Measurements from ENCODE around the gene BORCS6.
"Not testable (repeated sequence)": the region's sequence is repeated elsewhere in the genome, so short reads cannot be mapped to it uniquely, and the experiment has no call there.

DNA sequence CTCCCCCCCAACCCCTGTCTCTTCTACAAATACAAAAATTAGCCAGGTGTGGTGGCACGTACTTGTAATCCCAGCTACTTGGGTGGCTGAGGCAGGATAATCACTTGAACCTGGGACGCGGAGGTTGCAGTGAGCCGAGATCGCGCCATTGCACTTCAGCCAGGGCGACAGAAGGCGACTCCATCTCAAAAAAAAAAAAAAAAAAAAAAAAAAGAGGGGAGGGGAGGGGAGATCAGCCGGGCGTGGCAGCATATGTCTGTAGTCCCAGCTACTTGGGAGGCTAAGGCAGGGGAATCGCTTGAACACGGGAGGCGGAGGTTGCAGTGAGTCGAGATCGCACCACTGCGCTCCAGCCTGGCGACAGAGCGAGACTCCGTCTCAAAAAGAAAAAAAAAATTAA, 19.8 kb downstream of the BORCS6 start:
- not testable (repeated sequence) for TF ChIP-seq TAF1 (CRISPR knock-in tag; IDR thresholded peaks at IDR 0.05); NR2F2 (IDR thresholded peaks at IDR 0.05; ENCODE audit: borderline replicate concordance, low read depth); RBFOX2 (IDR thresholded peaks at IDR 0.05; ENCODE audit: low read depth, low read length); RCOR2 (CRISPR knock-in tag; IDR thresholded peaks at IDR 0.05)
- TF ChIP-seq, protein P1, sequence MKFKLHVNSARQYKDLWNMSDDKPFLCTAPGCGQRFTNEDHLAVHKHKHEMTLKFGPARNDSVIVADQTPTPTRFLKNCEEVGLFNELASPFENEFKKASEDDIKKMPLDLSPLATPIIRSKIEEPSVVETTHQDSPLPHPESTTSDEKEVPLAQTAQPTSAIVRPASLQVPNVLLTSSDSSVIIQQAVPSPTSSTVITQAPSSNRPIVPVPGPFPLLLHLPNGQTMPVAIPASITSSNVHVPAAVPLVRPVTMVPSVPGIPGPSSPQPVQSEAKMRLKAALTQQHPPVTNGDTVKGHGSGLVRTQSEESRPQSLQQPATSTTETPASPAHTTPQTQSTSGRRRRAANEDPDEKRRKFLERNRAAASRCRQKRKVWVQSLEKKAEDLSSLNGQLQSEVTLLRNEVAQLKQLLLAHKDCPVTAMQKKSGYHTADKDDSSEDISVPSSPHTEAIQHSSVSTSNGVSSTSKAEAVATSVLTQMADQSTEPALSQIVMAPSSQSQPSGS (CRISPR knock-in tag; IDR thresholded peaks at IDR 0.05): not testable (repeated sequence)
- TF ChIP-seq, protein P2, sequence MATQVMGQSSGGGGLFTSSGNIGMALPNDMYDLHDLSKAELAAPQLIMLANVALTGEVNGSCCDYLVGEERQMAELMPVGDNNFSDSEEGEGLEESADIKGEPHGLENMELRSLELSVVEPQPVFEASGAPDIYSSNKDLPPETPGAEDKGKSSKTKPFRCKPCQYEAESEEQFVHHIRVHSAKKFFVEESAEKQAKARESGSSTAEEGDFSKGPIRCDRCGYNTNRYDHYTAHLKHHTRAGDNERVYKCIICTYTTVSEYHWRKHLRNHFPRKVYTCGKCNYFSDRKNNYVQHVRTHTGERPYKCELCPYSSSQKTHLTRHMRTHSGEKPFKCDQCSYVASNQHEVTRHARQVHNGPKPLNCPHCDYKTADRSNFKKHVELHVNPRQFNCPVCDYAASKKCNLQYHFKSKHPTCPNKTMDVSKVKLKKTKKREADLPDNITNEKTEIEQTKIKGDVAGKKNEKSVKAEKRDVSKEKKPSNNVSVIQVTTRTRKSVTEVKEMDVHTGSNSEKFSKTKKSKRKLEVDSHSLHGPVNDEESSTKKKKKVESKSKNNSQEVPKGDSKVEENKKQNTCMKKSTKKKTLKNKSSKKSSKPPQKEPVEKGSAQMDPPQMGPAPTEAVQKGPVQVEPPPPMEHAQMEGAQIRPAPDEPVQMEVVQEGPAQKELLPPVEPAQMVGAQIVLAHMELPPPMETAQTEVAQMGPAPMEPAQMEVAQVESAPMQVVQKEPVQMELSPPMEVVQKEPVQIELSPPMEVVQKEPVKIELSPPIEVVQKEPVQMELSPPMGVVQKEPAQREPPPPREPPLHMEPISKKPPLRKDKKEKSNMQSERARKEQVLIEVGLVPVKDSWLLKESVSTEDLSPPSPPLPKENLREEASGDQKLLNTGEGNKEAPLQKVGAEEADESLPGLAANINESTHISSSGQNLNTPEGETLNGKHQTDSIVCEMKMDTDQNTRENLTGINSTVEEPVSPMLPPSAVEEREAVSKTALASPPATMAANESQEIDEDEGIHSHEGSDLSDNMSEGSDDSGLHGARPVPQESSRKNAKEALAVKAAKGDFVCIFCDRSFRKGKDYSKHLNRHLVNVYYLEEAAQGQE (IDR thresholded peaks at IDR 0.05; ENCODE audit: borderline replicate concordance in 1 of 2, low read depth in 1 of 2, low read length in 2 of 2): not testable (repeated sequence)
- TF ChIP-seq, protein P3, sequence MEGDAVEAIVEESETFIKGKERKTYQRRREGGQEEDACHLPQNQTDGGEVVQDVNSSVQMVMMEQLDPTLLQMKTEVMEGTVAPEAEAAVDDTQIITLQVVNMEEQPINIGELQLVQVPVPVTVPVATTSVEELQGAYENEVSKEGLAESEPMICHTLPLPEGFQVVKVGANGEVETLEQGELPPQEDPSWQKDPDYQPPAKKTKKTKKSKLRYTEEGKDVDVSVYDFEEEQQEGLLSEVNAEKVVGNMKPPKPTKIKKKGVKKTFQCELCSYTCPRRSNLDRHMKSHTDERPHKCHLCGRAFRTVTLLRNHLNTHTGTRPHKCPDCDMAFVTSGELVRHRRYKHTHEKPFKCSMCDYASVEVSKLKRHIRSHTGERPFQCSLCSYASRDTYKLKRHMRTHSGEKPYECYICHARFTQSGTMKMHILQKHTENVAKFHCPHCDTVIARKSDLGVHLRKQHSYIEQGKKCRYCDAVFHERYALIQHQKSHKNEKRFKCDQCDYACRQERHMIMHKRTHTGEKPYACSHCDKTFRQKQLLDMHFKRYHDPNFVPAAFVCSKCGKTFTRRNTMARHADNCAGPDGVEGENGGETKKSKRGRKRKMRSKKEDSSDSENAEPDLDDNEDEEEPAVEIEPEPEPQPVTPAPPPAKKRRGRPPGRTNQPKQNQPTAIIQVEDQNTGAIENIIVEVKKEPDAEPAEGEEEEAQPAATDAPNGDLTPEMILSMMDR (CRISPR knock-in tag; IDR thresholded peaks at IDR 0.05): not testable (repeated sequence)

All from HepG2 (cell line).